ENCODE measurements around the gene PNMA6E. TPM values are rescaled to one million over a fixed set of nuclear protein-coding genes. Genes with fewer than 3 reads are reported as not detected.

Gene PNMA6E
- total RNA-seq, 1 donor from 2014 or later = not detected

DNA sequence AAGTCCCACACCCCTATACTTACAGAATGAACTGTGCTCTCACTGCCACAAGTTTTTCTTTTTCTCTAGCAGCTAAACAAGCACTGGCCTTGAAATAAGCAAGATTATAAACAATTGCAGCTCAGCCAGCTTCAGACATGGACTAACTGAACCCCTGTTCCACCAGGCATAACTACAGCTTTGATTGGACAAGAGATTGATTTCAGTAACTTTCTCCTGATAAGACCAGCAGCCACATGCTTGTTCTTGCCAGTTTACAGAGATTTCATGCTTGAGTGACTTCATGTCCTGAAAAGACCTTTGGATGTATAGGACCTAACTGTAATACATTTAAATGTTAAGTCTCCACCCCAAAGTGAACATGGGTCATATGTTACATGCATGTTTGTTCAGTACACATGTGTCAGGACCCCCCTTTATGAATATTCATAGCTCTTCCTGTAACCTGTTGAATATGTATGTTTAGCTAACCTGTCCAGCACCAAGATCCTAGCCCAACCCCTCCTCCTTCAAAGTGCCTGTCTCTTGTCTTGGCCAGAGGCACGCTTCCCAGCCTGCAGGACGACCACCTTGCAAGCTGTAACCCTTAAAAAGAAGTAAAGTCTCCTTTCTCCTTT lies 39.3 kb downstream of the PNMA6E start:
- peaks cover 6% of the 10 kb centered on the region for H3K9me3 Mint-ChIP-seq (ENCODE audit: unreplicated experiment)
- no peaks in the 10 kb centered on the region for H3K27me3 Mint-ChIP-seq (ENCODE audit: unreplicated experiment)
- no peaks in the 10 kb centered on the region for H3K4me1 Mint-ChIP-seq (ENCODE audit: low read depth, unreplicated experiment)
- no peak overlapping the region for H3K4me3 Mint-ChIP-seq (ENCODE audit: unreplicated experiment)
- H3K27ac Mint-ChIP-seq (ENCODE audit: unreplicated experiment) = no peak overlapping the region
- no peak for DNase-seq
- H3K36me3 Mint-ChIP-seq (ENCODE audit: unreplicated experiment) = no peaks in the 10 kb centered on the region
- no peak for TF ChIP-seq CTCF (IDR thresholded peaks at IDR 0.05; ENCODE audit: partially characterized antibody, unreplicated experiment)

GRCh38 chrX:153357877-153358276 lies 43.3 kb downstream of the PNMA6E start:
- H3K27ac Mint-ChIP-seq (ENCODE audit: unreplicated experiment) = no peak overlapping the region
- TF ChIP-seq CTCF (IDR thresholded peaks at IDR 0.05; ENCODE audit: partially characterized antibody, unreplicated experiment) = no peak
- H3K9me3 Mint-ChIP-seq (ENCODE audit: unreplicated experiment) = peaks cover 8% of the 10 kb centered on the region
- H3K4me1 Mint-ChIP-seq (ENCODE audit: low read depth, unreplicated experiment) = no peaks in the 10 kb centered on the region
- no peaks in the 10 kb centered on the region for H3K36me3 Mint-ChIP-seq (ENCODE audit: unreplicated experiment)
- H3K27me3 Mint-ChIP-seq (ENCODE audit: unreplicated experiment) = peaks cover 1% of the 10 kb centered on the region
- no peak overlapping the region for H3K4me3 Mint-ChIP-seq (ENCODE audit: unreplicated experiment)
- no peak for DNase-seq

DNA sequence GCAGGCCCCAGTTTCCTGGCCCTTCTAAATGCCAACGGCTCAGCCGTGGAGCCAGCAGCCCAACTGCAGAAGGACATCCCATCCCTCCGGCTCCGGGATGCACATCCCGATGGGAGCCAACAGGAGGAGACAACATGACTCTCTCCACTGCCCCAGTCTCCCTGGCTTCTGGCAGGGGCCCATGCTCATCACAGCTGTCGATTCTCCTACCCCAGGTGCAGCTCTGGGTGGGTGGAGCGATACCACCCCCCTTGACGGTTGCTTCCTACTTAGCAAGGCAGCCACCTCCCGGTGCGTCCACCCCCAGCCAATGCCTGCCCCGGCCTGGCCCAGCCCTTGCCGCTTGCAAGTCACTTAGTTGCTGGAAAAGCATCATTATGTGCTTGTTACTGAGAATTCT lies 47.7 kb downstream of the PNMA6E start:
- H3K36me3 Mint-ChIP-seq (ENCODE audit: unreplicated experiment) = peaks cover 6% of the 10 kb centered on the region
- H3K9me3 Mint-ChIP-seq (ENCODE audit: unreplicated experiment) = peaks cover 6% of the 10 kb centered on the region
- H3K4me1 Mint-ChIP-seq (ENCODE audit: low read depth, unreplicated experiment) = no peaks in the 10 kb centered on the region
- no peak for TF ChIP-seq CTCF (IDR thresholded peaks at IDR 0.05; ENCODE audit: partially characterized antibody, unreplicated experiment)
- H3K27ac Mint-ChIP-seq (ENCODE audit: unreplicated experiment) = no peak overlapping the region
- DNase-seq = no peak
- peaks cover 1% of the 10 kb centered on the region for H3K27me3 Mint-ChIP-seq (ENCODE audit: unreplicated experiment)
- no peak overlapping the region for H3K4me3 Mint-ChIP-seq (ENCODE audit: unreplicated experiment)

GRCh38 chrX:153352858-153353257 lies 48.3 kb downstream of the PNMA6E start:
- Mint-ChIP-seq H3K9me3 (ENCODE audit: unreplicated experiment) (peaks cover 6% of the 10 kb centered on the region), H3K4me3 (ENCODE audit: unreplicated experiment) (no peak overlapping the region), H3K27me3 (ENCODE audit: unreplicated experiment) (peaks cover 1% of the 10 kb centered on the region), H3K36me3 (ENCODE audit: unreplicated experiment) (peaks cover 6% of the 10 kb centered on the region), H3K27ac (ENCODE audit: unreplicated experiment) (no peak overlapping the region), H3K4me1 (ENCODE audit: low read depth, unreplicated experiment) (no peaks in the 10 kb centered on the region)
- DNase-seq = no peak
- TF ChIP-seq CTCF (IDR thresholded peaks at IDR 0.05; ENCODE audit: partially characterized antibody, unreplicated experiment) = no peak

DNA sequence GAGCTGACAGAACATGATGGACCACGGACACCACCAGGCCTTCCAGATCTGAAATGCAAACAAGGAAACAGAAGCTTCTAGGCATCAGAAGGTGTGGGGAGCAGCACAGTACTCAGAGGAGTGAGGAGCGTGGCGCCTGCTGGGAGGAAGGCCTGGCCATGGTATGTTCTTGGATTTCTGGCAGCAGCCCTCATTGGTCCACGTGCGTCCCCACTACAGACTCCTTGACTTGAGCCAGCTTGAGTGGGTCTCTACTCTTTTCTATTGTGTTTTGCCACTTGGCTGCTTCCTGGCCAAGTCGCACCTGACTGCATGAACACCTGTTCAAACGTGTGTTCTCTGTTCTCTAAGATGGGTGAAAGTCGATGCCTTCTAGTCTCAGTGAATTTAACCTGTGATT lies 49.2 kb downstream of the PNMA6E start:
- Mint-ChIP-seq H3K4me1 (ENCODE audit: low read depth, unreplicated experiment) (no peaks in the 10 kb centered on the region), H3K9me3 (ENCODE audit: unreplicated experiment) (peaks cover 3% of the 10 kb centered on the region), H3K27me3 (ENCODE audit: unreplicated experiment) (peaks cover 1% of the 10 kb centered on the region), H3K4me3 (ENCODE audit: unreplicated experiment) (no peak overlapping the region), H3K36me3 (ENCODE audit: unreplicated experiment) (peaks cover 6% of the 10 kb centered on the region), H3K27ac (ENCODE audit: unreplicated experiment) (no peak overlapping the region)
- no peak for DNase-seq
- no peak for TF ChIP-seq CTCF (IDR thresholded peaks at IDR 0.05; ENCODE audit: partially characterized antibody, unreplicated experiment)
